SIG-M5 (cell line): ENCODE measurements around the gene ZDHHC1.
"Not testable (repeated sequence)": the region's sequence is repeated elsewhere in the genome, so short reads cannot be mapped to it uniquely, and the experiment has no call there.

Experiments used
- DNase-seq: peaks from one replicate; lab custom pipeline; 2025; lab: John Stamatoyannopoulos, UW

ZDHHC1 gene

DNA sequence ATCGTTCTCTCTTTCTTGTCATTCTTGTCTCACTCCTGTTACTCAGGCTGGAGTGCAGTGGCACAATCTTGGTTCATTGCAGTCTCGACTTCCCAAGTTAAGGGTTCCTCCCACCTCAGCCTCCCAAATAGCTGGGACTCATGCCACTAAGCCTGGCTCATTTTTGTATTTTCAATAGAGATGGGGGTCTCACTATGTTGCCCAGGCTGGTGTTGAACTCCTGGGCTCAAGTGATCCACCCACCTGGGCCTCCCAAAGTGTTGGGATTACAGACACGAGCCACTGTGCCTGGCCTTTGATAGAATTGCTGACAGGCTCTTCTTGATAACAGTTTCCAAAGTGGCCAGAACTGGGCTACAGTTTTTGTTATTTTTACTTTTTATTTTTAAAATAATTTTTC lies 55.2 kb downstream of the ZDHHC1 start:
- DNase-seq: no peak

DNA sequence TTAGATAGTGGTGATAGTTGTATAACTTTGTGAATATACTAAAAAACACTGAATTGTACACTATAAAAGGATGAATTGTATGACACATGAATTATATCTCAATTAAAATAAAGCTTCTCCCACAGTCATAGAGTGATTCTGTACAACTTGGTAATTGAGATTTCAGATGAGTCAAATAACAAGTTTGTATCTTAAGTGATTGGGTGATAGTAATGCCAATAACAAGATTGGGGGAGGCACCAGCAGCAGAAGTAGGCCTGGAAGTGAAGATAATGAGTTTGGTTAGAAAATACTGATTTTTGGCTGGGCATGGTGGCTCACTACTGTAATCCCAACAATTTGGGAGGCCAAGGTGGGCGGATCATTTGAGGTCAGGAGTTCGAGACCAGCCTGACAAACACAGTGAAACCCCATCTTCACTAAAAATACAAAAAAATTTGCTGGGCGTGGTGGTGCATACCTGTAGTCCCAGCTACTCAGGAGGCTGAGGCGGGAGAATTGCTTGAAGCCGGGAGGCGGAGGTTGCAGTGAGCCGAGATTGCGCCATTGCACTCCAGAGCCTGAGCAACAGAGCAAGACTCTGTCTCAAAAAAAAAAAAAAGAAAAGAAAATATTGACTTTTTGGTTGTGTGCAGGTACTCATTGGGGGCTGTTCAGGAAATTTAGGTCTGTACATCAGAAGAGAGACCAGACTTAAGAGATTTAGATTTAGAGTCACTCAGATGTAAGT lies 56.6 kb downstream of the ZDHHC1 start:
- not testable (repeated sequence) for DNase-seq

DNA sequence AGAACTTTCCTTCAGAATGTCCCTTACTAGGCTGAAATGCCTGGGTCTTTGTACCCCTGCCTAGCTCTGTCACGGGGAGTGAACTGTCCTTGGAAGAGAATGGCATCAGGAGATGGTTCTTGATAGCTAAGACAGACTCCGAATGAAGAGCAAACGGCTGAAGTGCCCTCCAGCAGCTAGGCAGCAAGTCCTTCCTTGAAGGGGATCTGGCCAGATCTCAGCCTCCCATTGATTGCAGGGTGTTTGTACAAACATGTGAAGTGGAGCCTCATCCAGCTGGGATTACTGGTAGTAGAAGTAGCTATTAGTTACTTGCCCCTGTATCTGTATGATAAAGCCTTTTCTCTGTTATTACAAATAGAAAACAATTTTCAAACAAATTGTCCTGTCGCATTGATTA lies 58.7 kb downstream of the ZDHHC1 start:
- DNase-seq: no peak

DNA sequence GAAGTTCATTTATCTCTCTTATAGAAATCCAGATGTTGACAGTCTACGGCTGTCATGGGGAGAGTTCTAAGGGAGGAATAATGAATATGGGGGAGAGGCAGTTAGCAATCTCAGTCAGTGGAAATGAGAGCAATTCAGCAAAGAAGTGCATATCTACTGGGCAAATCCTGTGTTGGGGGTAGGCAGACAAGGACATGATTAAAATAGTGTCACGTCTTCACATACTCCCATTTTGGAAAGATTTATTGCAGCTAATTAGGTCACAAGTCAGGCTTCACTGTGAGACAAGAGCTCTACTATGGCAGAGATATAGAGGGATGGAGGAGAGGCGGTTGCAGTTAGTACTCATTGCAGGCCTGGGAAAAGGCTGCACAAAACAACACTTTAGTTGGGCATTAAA lies 59.9 kb downstream of the ZDHHC1 start:
- no peak for DNase-seq

DNA sequence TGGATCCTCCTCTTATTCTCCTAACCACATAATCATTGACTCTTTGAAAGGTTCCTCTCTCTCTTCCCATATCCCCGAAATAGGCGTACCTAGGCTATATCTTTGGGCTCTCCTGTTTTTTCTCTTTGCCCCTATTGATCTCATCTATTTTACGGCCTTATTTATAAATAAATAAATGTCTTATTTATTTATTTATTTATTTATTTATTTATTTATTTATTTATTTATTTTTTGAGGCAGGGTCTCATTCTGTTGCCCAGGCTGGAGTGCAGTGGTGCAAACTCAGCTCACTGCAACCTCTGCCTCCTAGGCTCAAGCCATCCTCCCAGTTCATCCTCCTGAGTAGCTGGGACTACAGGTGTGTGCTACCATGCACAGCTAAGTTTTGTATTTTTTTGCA lies 63.8 kb downstream of the ZDHHC1 start:
- DNase-seq: not testable (repeated sequence)

DNA sequence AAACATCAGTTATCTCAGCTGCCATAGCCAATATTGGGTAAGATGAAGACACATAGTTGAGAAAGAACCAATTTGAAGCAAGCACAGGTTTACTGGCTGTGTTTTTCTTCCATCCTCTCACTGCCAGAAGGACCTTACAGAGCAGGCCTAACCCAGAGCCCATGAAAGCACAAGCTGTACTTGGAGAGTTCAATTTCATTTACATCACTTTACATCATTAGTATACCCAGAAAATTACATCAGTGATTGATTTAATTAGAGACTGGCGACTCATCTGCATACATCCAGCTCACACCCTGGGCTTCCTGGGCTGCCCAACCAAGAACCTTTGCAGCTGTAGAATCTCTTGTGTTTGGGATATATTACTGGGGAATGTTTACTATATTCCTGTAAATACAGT lies 66.0 kb downstream of the ZDHHC1 start:
- DNase-seq: no peak

DNA sequence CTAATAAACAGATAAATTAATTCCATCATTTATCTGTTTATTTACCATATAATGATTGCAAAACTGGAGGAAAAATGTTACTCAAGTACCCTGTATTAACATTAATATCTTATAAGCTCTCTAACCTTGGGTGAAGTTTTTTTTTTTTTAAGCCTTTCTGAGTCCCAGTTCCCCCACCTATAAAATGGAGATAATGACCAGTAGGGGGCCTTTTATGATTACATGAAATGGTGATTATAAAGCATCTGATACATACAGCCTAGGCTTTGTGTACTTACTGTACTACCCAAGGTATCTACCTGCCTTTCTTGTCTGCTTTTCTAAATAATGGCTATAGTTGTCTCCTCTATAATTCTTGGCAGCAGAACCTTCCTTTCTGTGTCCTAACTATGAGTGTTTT lies 67.1 kb downstream of the ZDHHC1 start:
- DNase-seq: no peak

DNA sequence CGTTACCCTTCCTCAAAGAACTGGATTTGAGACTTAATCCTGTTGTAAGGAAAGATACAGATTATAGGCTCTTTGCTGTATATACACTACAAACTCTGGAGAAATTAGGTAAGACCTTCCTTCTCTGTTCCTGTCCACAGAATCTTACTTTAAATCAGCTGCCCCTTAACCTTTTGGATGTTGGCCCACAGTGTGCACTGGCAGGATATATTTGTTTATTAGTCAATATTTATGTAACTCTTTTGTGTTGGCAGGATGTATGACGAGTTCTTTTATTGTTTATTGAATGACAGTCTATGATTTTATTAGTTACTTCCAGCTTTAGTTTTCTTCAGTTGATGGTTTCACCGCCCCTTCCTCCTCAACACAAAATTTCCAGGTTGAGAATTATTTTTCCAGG lies 69.9 kb downstream of the ZDHHC1 start:
- no peak for DNase-seq

DNA sequence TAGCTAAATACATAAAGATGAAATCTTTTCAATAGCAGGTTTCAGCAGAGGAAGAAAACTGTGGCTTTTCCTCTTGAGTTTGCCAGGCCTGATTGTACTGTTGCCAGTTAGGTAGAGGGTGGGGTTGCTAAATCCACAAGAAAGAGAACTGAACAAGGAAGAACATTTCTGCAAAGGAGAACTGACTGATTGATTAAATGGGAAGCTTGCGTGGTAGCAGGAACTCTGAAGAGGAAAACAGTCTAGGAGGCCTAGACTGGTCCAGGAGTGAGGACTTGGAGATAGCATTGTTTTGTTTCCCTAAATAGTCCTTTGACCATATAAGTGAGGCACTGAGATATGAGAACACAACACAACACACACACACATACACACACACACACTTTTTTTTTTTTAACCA lies 70.9 kb downstream of the ZDHHC1 start:
- DNase-seq: no peak
